Stimulated activated CD4-positive, alpha-beta T cell treated with anti-CD3 and anti-CD28 coated beads, Interleukin-1b, Interleukin-23, amount 100 ng/mL, for 24 hours (primary cell): ENCODE measurements around the gene PDE1A.
"Not testable (repeated sequence)": the region's sequence is repeated elsewhere in the genome, so short reads cannot be mapped to it uniquely, and the experiment has no call there.

ENCODE experiments used
- DNase-seq, 4 experiments: peaks; one replicate each; pipeline ENCODE4 v3.0.0-alpha.2; 2020; ENCODE audit warnings: low read depth in 4 of 4, low spot score in 1 of 4

Gene PDE1A

DNA sequence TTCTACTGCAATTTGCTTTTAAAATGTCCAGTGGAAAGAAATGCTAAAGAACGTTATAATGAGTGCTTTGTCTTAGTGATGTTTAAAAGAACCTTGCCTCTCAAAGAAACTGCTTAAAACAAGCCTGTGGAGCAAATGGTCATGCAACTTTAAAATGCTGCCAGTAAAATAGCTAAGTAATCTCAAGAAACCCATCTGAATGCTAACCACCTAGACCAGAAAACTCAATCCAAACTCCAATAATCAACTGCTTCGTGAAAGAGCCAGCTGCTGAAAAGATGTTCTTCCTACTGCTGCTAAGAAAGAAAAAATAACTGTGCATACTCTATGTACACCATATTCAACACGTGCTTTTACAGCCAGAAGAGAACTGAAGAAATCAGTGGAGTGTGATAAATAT, 145.6 kb downstream of the PDE1A start:
- no peak for DNase-seq

DNA sequence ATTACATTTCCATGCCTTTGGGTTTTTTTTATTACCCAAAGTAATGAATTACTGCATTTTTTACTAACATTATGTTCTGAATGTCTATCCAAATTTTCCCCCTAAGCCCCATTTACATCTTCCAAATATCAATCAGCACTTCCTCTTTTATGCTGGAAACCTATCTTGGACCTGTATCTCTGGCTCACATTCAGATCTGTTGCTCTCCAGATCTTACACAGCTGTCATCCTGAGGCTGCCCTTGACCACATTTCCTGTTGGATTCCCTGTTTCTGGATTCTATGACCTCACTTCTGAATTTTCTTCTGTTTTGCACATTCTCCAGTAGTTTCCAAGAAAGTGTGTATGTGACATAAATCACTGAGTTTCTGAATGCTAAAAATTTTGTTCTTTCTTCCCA, 146.7 kb downstream of the PDE1A start:
- DNase-seq: no peak

DNA sequence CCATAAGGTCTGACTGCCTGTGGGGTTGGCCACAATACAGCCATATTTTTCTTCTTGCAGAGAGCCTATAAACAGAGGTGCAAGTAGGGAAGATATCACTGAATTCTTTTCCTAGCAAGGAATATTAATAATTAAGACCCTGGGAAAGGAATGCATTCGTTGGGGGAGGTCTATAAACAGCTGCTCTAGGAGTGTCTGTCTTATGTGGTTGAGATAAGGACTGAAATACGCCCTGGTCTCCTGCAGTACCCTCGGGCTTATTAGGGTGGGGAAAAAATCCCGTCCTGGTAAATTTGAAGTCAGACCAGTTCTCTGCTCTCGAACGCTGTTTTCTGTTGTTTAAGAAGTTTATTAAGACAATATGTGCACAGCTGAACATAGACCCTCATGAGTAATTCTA, 150.2 kb downstream of the PDE1A start:
- not testable (repeated sequence) for DNase-seq

DNA sequence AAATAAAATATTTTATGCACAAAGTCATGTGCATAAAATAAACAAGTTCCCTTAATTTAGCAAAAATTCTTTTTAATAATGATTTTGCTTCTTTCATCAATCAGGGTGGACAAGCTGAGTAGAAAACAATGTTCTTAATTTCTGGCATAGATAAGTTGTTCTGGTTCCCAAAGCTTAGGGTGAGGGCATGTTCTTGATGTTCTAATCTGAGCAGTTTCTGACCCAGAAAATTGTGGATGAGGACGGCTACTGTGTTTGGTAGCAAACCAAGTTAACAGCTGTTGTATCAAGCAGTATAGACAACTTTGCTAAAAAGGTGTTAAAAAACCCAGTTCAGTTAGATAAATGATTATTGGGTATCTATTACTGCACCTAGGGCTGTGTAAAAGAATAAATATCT, 158.9 kb downstream of the PDE1A start:
- no peak for DNase-seq

DNA sequence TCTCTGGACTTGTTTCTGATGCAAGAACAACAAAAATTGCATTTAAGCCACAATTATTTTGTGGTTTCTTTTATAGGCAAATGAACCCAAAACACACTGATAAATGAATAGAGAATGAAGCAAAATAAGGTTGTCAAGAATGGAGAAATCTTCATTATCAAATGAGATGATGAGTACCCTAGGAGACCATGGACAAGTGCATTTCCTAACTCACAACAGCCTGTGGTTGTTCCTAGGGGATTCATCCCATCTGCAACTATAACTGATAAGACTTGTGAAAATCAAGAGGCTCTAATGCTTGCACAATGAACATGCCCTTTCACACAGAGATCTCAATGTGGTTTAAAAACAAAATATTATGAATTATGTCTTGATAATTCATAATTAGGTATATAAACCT, 159.9 kb downstream of the PDE1A start:
- no peak for DNase-seq

DNA sequence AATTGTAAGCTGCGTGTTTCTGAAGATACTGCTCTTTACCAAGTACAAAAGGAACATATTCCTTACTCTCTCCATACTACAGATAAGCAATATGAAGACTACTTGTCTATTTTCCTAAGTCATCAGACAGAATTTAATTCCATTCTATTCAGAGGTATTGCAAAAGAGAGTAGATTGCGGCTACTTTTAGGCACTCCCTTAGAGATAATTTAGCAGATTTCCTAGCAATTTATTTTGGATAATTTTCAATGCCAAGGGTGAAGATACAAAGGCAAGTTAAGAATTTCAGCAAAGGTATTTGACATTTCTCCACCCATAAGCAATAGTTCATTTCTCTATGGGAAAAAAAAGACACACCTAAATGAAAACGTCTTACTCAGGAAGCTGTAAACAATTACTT, 161.1 kb downstream of the PDE1A start:
- DNase-seq: no peak

DNA sequence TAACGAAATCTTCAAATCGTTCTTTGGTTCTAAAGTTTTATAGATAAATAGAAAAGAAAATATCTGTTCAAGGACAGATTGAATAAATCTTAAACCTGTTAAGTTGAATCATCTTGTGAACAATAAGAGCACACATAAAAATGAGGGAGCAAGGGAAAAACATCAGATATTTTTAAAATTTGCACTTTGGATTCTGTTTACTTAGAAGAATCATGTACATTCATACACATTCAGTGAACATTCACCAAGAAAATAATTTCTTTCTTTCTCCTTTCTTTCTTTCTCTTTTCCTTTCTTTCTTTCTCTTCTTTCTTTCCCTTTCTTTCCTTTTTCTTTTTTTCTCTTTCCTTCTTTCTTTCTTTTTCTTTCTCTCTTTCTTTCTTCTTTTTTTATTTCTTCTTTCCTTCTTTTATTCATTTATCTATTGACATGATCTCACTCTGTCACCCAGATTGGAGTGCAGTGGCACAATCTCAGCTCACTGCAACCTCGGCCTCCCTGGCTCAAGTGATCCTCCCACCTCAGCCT, 164.9 kb downstream of the PDE1A start:
- no peak for DNase-seq

DNA sequence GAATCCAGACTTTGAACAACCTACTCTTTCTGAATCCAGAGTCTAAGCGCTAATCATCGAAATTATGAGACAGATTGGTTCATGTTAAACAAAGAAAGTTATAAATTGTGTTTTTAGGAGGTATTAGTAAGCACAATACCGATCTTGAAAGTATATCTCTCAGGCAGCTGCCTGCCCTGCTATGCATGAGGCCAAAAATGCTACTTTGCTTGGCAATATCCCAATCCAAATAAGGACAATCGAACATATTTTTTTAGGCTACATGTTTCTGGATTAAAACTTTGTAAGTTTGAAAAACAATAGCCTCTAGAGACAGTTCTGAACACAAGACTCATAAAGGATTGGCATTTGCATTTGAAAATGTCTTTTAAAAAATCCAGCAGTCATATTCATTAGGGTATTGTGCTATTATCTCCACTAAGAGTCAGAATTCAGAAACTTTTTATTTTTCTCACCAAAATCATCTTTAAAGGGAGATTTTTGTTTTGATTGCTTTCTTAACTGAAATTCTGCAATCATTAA, 167.1 kb downstream of the PDE1A start:
- DNase-seq: no peak

DNA sequence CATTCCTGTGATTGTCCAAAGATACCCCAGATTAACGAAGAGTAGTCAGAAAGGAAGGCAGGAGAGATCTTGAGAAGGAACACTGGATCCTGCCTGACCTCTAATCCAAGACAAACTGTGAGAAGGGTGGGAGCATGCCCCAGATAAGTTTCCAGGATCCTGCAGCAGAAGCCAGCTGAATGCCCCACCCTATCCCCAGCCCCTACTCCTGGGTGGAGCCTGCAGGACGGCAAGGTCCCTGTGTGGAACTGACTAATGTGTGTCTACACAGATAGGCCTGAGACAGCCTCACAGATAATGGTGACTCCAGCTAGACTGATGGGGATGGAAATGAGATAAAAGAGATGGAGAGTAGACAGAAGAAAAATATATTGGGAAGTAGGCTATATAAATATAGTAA, 174.3 kb downstream of the PDE1A start:
- DNase-seq: no peak

DNA sequence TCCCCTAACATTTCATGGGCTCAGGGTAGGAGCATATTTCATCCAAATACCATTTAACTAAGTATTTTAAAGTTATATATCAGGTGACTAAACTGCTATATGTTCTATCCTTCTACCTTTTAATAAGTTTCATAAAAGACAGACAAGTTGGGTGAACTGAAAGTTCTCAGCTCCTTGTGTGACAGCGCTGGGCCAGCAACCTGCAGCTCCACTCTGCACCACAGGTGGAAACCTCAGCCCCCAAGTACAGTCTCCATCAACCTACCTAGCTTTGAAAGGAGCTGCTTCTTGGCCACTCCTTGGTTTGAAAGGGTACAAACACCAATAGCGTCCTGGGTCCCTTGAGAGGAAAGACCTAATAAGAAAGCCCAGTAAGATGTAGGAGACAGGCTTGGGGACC, 177.9 kb downstream of the PDE1A start:
- DNase-seq: no peak

DNA sequence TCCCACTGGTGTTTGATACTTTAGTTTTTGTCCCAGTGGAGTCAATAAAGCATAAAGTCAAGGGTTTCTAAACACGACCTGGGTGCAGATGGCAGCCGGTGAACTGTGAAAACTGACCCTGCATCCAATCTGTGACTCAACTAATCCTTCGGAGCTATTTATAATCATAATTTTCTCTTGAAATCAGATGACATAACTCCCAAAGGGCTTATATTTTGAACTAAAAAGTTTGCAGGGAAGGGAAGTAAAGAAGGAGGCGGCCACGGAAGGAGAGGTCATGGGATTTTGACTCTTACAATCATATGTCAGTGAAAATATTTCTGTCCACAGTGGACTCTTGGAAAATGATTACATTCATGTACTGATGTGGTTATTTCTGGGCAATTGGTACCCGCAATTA, 178.5 kb downstream of the PDE1A start:
- no peak for DNase-seq

DNA sequence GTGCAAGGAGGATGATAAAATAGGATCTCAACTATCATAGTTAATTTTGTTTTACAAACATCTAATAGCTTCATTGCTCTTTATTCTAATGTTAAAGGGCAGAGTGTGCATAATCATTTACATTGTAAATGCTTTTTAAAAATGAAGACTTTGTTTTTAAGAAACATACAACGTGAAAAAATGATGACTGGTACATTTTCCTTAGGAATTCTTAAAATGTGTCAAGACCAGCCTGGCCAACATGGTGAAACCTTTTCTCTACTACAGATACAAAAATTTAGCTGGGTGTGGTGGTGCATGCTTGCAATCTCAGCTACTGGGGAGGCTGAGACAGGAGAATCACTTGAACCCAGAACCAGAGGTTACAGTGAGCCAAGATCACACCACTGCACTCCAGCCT, 179.0 kb downstream of the PDE1A start:
- DNase-seq: no peak

DNA sequence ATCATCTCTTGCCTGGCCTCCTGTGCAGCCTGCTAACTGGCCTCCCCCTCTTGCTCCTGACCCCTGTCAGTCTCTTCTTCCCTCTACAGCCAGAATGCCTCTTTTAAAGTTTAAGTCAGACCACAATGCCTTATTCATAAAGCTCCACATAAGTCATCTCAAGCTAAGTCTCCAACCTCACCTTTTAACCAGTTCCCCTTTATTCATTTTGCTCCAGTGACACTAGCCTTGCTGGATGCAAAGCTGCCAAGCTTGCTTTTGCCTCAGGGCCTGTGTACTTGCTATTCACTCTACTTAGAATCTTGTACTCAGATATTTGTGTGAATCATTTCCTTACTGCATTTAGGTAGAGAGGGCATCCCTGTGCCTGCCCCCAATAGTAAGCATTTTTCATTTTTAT, 180.9 kb downstream of the PDE1A start:
- DNase-seq: no peak

DNA sequence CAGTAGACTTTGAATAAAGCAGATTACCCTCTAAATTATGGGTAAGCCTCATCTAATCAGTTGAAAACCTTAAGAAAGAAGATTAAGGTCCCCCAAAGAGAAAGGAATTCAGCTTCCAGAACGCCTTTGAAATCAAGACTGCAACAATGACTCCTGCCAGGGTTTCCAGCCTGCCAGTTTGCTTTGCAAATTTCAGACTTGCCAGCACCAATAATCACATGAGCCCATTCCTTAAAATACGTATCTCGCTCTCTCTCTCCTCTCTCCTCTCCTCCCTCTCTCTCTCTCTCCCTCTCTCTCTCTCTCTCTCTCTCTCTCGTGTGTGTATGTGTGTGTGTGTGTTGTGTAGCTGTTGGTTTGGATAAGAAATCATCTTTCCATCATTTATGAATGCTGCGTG, 184.2 kb downstream of the PDE1A start:
- DNase-seq: no peak

DNA sequence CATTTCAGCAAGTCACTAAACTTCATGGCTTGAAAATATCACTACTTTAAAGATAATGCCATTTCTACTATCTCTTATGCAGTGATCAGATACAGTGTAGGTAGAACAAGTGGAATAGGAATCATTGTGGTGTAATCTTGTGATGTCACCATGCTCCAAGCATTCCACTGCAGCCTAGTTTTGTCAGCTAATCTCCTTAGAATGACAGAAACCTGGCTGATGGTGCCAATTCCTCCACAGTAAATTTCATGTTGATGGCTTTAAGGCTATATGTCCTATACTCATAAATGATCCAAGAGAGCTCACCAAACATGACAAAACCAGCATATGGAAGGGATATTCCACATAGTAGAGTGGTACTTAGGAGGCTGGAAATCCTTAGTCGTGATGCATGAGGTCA, 184.9 kb downstream of the PDE1A start:
- DNase-seq: no peak

DNA sequence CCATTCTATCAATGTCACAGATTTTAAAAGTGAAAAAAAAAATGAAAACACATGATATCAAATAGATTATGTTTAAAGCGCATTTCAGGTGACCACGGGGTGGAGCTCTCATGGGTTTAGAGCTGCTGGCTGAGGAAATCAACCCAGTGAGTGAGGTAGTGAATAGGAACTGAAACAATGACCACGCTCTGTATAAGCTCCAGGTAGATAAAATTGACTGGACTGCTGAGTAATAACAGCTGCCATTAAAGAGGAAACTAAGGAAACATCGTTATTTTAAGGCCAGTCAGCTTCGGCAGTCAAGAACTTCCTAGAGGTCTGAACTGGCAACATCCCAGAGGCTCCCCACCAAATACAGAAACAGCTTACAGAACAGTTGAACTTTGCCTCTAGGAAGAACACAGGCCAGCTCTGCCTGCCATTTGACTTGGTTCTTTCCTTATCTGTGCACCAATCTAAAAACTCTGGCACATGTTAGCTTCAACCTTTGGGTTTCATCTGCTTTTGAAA, 185.9 kb downstream of the PDE1A start:
- no peak for DNase-seq

DNA sequence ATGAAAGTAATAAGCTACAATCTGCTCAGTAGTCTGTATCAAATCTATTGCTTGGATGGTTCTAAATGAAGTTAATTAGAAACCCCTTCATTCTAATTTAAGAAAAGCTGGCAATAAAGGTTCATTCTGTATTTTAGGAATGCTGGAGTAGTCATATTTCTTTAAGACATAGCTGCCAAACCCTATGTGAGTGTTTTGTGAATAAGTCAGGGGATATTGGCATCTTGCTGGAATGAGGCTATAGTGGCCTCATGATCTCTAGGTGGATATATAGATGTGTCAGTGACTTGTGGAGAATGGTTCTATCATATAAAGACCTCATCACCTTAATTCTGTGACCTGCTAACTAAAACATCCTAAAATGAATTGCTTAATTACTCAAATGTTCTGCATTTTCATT, 196.3 kb downstream of the PDE1A start:
- DNase-seq: no peak

DNA sequence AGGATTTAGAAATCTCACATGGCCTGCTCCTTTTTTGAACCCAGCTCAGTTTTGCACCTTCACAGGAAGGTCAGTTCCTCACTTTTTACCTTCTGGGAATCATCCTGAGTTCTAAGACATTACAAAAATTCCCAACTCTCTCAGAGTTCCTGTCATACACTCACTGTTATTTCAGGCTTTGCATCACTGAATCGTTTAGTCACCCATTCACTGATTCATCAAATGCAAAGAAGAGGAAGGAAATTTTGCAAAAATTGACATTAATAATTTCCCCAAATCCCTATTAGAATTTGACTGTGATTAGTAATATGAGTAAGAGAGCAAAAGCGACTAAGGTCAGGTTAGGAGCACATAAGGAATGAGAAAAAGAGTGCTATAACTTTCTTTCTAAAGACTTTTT, 197.5 kb downstream of the PDE1A start:
- no peak for DNase-seq

DNA sequence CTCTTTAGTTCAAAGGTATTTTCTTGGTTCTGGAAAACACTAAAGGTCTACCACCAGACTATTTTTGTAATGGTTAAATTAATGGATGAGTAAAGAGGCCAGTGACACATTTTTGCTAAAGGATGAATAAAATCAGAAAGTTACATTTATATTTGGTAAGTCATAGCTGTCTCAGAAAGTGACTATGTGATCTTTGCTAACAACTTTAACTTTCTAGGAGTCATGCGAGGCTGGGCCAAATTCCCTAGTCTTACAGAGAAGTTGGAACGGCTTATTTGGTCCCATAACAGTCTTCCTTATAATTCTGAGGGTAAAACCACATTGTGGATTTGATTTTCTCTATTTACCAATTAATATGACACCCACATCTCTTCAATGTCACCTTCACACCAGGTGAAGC, 198.1 kb downstream of the PDE1A start:
- DNase-seq: no peak

DNA sequence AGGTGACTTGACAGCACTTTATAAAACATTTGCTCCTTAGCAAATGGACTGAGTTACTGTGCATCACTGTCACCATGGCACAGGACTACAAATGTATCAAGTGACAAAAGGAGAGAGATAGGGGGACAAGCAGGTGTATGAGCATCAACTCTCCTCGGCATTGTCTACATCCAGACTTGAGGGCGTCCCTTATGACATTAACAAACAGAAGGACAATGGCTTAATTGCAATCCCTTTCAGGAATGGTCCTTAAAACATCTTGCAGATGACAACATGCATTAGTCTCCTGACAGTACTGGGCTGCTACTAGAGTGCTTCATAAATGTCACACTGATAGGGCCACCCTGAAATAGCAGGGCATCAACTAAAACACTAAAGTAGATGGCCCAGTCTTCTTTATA, 198.8 kb downstream of the PDE1A start:
- DNase-seq: no peak

DNA sequence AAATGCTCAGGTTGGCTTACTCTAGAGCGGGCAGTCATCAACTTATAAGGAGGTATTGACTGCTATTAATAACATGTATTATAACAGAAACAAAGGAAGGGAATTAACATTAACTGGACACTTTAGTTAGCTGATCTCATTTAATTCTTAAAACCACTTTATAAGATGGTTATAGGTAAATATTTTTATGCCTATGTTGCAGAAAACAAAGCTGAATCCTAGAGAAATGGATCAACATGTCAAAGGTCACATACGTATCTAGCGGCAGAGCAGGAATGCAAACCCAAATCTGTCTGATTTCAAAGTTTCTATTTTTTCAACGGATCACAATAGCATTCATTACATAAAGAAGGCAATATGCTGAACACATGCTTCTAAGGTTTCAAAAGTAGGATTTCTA, 200.0 kb downstream of the PDE1A start:
- no peak for DNase-seq

DNA sequence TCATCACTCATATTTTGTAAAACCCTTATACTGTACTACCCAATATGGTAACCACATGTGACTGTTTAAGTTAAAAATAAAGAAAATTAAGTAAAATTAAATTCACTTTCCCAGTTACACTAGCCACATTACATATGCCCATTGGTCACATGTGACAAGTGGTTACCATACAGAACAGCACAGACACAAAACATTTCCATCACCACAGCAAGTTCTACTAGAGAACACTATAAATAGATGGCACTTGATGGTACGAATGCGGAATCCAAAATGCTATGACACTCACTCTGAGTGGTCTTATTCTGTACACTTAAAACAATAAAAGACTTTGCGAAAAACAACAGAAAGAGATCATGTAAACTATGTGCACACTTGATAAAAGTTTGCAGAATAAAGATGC, 202.2 kb downstream of the PDE1A start:
- DNase-seq: no peak

DNA sequence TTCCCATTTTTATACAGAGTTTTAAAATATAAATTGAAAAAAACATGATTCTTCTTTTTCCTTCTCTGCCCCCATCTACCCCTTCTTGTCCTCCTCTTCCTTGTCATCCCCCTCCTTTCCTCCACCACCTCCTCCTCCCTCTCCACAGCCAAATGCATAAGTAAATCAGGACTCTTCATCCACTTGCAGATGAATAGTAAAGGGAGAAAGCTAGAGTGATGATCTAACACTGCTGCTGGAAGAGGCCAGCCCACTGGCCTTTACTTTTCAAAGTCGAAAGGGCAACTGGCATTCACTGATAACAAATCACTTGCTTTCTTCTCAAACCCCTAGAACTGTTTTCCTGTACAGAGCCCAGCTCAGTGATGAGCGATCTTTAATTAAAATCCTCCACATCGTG, 205.8 kb downstream of the PDE1A start:
- DNase-seq: no peak

DNA sequence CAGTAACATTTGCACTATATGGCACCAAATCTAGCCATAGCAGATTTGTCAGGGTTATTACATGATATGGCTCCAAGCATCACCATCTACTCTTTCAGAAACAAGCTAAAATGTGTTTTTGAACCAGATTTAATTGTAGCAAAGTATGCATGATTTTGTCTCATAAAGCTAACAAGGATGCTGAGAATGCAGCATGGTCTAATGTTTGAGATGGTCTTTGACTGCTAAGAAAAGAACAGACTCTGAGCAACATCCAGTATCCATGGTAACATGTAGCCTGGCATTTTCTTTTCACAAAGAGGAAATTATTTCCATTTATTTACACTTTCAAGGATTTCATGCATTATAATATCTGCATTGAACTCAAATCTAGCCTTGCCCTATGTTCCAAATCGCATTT, 206.5 kb downstream of the PDE1A start:
- DNase-seq: no peak
